Gastrocnemius medialis (tissue), 4 donors: ENCODE measurements around the gene MICU1.
"Not testable (repeated sequence)": the region's sequence is repeated elsewhere in the genome, so short reads cannot be mapped to it uniquely, and the experiment has no call there.

Source experiments
- POLR2A ChIP-seq, 2 donors: fragments of 450-650 bp; IDR thresholded peaks; one replicate each; pipeline ENCODE4 v1.6.1; 2017; ENCODE audit warnings: antibody characterized with exemption in 2 of 2, mild to moderate bottlenecking in 2 of 2, moderate library complexity in 2 of 2
- TF ChIP-seq, protein P1 (sequence below), 5 experiments: fragments of 450-650 bp in 3 of 5; fragments of 200-600 bp in 2 of 5; sonication (generic) in 2 of 5; IDR thresholded peaks in 4 of 5; conservative IDR thresholded peaks in 1 of 5; 1 replicate in 4 of 5; 2 replicates in 1 of 5; pipeline ENCODE4 v1.5.1; 2016 to 2019; ENCODE audit warnings: antibody characterized with exemption in 5 of 5, mild to moderate bottlenecking in 3 of 5, moderate library complexity in 3 of 5

GRCh38 chr10:72442969-72443368, 182.9 kb downstream of the MICU1 start:
- TF ChIP-seq, protein P1, sequence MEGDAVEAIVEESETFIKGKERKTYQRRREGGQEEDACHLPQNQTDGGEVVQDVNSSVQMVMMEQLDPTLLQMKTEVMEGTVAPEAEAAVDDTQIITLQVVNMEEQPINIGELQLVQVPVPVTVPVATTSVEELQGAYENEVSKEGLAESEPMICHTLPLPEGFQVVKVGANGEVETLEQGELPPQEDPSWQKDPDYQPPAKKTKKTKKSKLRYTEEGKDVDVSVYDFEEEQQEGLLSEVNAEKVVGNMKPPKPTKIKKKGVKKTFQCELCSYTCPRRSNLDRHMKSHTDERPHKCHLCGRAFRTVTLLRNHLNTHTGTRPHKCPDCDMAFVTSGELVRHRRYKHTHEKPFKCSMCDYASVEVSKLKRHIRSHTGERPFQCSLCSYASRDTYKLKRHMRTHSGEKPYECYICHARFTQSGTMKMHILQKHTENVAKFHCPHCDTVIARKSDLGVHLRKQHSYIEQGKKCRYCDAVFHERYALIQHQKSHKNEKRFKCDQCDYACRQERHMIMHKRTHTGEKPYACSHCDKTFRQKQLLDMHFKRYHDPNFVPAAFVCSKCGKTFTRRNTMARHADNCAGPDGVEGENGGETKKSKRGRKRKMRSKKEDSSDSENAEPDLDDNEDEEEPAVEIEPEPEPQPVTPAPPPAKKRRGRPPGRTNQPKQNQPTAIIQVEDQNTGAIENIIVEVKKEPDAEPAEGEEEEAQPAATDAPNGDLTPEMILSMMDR (IDR thresholded peaks at IDR 0.05 in 4 of 5, conservative IDR thresholded peaks at IDR 0.05 in 1 of 5), result not testable (repeated sequence)
- not testable (repeated sequence) for TF ChIP-seq POLR2A (IDR thresholded peaks at IDR 0.05)
